ENCODE data around the gene ZDHHC14.

- TF ChIP-seq CTCF (IDR thresholded peaks at IDR 0.05; ENCODE audit: low read depth, low read length) (no peak), MAX (IDR thresholded peaks at IDR 0.05; ENCODE audit: low read depth, low read length) (no peak)
These were observed 98.7 kb downstream of the ZDHHC14 start for GRCh38 chr6:157479464-157480303.

All from NB4 (cell line).